Posterior cingulate gyrus (tissue), 11 donors: ENCODE data around the gene EPS8L2.
A peak's percentile ranks its signal among the peaks of the same experiment; 100 is the strongest.

Experiments used
- DNase-seq, 10 donors: peaks; one replicate each; pipeline versions ENCODE4 v3.0.0 to v3.0.0-alpha.2; 2020 to 2021; ENCODE audit warnings: mixed read lengths in 3 of 10
- intact Hi-C: fragments of 100-400 bp; cut with DNase I; formaldehyde crosslinking; loops from one replicate; pipeline ENCODE4 v1.15.1; 2023

The EPS8L2 gene

DNA sequence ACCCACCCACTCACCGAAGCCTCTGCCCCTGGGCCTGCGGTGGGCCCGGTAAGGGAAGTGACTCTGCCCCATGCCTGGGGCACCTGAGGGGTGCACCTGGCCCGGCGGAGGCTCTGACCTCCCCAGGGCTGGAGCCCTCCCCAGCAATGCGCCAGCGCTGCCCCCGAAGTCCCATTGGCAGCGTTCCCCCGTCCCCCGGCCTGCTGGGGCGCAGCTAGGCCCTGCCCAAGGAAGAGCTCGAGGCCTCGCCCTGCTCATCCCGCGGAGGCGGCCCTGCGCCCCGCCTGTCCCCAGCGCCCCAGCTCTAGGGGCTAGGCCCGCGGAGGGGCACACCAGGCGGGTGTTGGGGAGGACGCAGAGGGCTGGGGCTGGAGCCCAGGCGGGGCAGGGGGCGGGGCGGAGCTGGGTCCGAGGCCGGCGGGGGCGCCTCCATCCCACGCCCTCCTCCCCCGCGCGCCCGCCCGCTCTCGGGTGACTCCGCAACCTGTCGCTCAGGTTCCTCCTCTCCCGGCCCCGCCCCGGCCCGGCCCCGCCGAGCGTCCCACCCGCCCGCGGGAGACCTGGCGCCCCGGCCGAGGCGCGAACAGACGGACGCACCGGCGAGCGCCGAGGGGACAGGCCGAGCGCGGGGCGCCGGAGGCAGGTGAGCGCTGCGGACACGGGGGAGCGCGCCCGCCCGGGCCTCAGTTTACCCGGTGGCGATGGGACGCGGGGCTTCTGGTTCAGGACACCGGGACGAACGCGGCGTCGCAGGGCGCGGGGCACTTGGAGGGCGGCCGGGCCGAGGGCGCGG lies at the start of gene EPS8L2:
EPS8L2 (plus strand) TSS at position 586 of the 793 bp plus-strand sequence. CDS start 3,177 bp downstream, outside the sequence.
- intact Hi-C loops: no loop called here
- DNase-seq: peak in 2 of 10 donors; percentile 69 to 85

DNA sequence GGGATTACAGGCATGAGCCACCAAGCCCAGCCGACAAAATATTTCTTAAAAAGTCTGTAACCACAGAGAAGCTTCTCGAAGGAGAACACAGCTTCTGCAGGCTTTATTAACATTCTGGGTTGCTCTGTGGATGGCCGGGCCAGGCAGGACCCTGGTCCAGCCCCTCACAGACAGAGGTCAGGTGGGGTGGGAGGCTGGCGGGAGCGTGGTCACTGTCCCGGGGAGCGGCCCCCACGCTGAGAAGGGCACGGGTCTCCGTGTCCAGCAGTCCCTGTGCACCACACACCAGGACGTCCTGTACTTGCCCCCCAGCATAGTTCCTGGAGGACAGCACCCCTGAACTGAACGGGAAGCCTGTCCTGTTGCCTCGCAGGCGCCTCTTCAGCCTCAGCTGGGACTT lies 49.6 kb upstream of the EPS8L2 start:
- peak in 1 of 10 donors; percentile 69 for DNase-seq
- intact Hi-C loops: no loop called here

DNA sequence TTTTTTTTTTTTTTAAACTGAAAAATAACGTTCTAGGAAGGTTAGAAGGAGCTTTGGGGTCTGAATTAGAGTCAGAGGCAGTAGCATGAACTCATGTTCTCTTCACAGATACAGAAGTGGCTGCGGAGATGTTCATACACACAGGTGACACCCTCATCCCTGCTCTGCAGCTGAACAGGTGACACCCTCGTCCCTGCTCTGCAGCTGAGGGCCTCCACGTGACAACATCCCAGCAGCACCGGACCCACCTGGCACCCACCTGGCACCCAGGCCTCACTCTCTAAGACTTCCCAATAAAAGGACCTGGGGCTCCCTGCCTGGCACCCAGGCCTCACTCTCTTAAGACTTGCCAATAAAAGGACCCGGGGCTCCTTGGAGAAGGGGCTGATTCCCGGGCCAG lies 49.2 kb upstream of the EPS8L2 start:
- DNase-seq: no peak
- intact Hi-C loops: no loop called here

DNA sequence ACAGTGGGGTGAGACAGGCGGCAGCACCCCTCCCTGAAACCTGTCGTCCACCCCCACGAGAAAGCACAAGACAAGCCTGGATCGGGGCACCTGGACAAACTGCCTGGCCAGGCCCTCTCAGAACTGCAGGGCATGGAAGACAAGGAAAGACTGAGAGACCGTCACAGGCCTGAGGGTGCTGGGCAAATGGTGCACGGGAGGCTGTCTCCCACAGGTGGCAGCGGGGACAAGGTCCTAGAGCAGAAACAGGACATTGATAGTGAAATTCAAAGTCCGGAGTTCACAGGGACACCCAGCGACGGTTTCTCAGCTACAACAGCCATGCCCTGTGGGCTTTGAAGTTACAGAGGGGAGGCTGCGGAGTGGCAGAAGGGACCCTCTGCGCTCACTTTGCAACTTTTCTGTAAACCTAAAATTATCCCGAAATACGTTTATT lies 48.3 kb upstream of the EPS8L2 start:
- DNase-seq: no peak
- intact Hi-C loops: no loop called here

DNA sequence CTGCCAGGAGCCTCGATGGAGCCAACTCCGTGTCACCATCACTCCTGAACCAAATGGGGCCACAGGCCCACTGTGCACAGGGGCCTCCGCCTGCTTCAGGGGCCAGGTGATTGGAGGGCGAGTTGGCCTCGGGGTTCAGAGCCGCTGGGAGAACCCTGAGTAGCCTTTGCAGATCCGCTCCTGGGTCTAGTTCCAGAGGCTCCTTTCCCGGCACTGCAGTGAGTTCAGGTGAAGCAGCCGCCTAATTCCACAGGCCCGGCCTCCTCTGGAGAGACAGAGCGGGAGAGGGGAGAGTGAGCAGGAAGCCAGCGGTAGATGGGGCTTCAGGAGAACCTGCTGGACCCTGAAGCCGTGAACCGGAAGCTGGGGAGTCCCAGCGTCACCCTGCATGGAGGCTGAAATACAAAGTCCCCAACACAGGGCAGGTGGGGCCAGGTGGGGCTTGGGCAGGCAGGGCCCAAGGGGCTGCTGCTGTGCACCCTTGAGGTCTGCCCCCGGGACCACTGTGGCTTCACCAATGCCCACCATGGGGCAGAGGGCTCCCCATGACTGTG lies 46.4 kb upstream of the EPS8L2 start:
- intact Hi-C loops: loop anchor here (10.0 kb wide), 1 partner anchor 105 kb away; no protein-coding TSS in a partner anchor
- peak in 1 of 10 donors; percentile 66 for DNase-seq

DNA sequence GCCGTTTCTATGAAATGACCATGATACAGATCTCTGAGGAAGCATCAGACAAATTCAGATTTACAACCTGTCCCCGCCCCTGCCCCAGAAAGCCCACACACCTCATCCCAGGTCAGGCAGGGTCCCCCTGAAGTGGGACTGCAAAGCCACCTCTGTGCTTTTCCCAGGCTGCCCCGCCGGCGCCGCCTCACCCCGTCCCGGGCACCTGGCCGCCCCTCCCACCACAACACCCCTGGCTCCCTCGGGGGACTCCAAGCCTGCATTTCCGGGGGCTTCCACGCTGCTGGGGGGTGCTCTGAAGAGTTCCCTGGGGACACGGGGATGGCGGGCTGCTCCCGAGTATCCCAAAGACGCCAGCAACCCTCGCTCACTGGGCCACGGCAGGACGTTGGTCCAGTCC lies 45.8 kb upstream of the EPS8L2 start:
- DNase-seq: peak in 2 of 10 donors; percentile 27 to 72

DNA sequence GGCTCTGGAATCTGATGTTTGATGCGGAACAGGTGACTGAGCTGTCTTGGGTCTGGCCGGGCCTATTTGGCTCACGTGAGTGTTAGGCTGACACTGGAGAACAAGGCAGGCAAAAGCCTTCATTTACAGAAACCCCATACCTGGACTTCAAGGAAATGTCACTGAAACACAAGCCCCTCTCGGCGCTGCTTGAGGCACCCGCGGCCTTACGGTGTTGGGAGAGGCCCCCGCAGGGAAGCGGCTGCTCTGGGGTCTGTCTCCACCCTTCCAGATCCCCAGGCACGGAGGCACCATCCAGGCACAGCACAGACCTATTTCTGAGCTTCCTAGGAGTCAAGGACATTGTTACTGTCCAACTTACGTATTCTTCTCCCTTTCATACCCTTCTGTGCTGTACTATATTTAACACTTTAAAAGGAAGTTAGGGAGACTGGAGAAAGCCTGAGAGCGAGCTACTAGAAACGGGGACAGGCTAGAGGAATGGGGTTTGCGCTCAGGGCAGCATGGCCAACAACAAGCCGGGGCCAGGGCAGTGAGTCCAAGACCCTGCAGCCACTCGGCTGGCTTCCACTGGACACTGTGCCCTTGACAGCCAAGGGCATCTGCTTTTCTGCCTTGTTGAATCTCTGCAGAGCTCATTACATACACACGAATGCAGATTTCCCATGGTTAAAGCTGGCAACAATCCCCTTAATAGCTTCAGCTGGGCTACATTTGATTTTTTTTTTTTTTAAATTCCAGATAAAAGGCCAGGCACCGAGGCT lies 45.2 kb upstream of the EPS8L2 start:
- intact Hi-C loops: loop anchor here (10.0 kb wide), 1 partner anchor 104 kb away; no protein-coding TSS in a partner anchor
- peak in 2 of 10 donors; percentile 51 to 71 for DNase-seq

More for the DNA sequence above, 45.8 kb upstream of the EPS8L2 start:
- intact Hi-C loops: loop anchor here (10.0 kb wide), 1 partner anchor 105 kb away; no protein-coding TSS in a partner anchor

DNA sequence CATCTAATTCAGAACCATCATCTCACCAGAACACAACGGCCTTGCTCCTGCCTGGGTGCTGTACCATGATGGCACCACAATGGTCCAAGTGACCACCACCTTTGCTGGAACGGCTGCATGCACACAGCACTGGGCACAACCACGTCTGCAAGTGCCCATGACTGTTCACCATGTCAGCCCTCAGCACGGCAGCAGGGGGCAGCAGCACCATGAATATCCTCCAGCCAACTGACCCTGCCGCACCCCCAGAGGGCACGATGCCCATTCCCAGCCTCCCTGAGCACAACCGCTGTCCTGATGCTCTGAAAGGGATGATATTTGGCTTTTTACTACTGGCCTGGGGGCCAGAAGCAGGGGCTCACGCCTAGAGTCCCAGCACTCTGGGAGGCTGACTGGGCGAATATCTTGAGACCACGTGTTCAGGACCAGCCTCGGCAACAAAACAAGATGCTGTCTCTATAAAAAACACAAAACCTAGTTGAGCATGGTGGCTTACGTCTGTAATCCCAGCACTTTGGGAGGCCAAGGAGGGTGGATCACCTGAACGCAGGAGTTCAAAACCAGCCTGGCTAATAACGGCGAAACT lies 43.2 kb upstream of the EPS8L2 start:
- DNase-seq: peak in 9 of 10 donors; percentile 49 to 95 (median 71)
- intact Hi-C loops: loop anchor here (1.0 to 10.0 kb wide), 2 partner anchors 61 to 102 kb away; no protein-coding TSS in a partner anchor

DNA sequence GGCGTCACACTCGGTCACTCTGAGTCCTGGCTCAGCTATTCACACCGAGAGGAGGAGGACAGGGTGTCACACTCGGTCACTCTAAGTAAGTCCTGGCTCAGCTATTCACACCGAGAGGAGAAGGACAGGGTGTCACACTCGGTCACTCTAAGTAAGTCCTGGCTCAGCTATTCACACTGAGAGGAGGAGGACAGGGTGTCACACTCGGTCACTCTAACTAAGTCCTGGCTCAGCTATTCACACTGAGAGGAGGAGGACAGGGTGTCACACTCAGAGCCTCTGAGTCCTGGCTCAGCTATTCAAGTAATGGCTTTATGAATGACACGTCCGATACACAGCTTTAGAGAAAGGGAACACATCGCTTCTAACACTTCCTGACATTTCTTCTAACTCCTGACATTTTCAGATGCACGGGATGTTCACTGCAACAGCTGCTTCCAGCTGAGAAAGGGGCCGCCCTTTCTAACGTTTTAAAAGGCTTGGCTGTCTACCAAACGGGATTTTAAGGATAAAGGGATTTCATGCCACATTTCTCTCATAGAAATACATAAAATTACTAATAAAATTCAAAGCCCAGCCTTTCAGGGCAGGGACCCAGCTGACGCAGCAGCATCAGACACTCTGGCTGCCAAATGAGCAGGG lies 40.8 kb upstream of the EPS8L2 start:
- no peak for DNase-seq
- intact Hi-C loops: loop anchor here (10.0 kb wide), 1 partner anchor 100 kb away; no protein-coding TSS in a partner anchor

DNA sequence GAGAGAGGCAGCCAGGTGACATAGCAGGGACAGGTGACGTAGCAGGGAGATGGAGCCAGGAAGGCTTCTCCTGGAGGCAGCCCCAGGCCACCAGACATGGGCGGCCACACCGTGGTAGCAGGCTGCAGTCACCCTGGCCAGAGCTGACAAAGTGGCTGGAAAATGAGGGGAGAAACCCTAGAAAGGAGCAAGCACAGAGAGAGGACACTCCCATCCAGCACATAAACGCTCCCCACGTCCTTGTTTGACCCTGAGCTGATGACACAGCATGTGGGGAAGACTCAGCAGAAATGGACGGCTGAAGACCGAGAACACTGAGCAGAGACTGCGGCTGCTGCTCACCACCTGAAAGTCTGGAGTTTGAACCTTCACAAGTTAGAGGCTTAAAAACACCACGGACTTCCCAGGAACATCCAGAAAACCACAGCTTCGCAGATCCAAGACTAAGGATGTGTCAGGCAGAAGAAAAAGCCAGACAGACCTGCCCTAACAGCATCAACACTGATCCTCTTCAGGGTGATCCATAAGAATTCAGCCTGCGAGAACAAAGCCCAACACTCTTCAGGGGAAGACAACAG lies 40.2 kb upstream of the EPS8L2 start:
- peak in 2 of 10 donors; percentile 37 to 75 for DNase-seq
- intact Hi-C loops: loop anchor here (10.0 kb wide), 1 partner anchor 99 kb away; no protein-coding TSS in a partner anchor

DNA sequence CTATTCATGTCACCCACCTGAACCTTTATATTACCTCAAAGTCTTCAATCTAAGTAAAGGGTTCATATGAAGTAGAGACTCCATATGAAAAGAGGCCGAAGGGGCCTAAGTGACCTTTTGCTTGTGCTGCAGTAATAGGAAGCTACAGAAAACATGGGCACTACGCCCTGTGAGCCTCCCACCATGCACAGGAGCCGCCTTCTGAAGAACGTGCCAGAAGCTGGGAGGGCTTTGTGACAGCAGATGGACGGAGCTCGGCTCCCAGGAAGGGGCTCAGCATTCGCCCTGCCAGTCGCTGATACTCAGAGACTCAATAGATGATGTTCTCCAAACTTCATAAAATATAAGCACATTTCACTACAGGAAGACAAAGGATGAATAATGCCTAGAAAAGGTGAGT lies 32.2 kb upstream of the EPS8L2 start:
- DNase-seq: no peak
- intact Hi-C loops: no loop called here

DNA sequence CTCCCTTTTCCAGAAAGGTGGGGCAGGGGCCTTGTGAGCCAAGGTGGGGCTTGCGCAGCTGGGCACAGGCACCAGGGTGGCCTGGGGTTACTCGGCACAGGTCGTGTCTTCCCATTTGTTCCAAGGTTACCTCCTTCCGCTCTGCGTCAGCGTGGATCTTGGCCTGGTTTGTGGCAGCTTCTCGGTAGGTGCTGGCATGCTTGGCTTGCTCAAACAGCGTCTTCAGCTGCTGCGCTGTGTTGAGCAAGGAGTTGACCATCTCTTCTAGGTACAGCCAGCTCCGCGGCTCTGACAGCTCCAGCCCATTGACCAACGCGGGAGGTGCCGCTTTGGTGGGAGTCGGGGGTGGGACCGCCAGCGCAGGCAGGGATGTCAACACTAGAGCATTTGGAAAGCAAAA lies 31.6 kb upstream of the EPS8L2 start:
- intact Hi-C loops: no loop called here
- DNase-seq: no peak

DNA sequence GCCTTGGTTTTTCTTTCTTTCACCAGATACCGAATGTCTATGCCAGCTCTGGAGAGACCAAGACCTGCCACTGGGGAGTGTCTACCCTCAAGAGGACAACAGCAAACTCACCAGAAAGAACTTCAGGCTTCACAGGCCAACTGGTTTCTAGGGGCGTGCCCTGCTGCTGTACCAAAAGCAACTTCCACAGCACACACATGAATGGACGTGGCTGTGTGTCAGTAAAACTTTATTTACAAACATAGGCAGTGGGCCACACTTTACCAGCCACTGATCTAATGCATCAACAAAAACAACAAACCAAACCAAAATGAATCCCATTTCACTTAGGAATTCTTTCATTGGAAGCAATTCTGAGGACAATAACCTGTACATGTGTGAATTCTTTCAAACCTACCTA lies 27.7 kb upstream of the EPS8L2 start:
- DNase-seq: no peak
- intact Hi-C loops: no loop called here

DNA sequence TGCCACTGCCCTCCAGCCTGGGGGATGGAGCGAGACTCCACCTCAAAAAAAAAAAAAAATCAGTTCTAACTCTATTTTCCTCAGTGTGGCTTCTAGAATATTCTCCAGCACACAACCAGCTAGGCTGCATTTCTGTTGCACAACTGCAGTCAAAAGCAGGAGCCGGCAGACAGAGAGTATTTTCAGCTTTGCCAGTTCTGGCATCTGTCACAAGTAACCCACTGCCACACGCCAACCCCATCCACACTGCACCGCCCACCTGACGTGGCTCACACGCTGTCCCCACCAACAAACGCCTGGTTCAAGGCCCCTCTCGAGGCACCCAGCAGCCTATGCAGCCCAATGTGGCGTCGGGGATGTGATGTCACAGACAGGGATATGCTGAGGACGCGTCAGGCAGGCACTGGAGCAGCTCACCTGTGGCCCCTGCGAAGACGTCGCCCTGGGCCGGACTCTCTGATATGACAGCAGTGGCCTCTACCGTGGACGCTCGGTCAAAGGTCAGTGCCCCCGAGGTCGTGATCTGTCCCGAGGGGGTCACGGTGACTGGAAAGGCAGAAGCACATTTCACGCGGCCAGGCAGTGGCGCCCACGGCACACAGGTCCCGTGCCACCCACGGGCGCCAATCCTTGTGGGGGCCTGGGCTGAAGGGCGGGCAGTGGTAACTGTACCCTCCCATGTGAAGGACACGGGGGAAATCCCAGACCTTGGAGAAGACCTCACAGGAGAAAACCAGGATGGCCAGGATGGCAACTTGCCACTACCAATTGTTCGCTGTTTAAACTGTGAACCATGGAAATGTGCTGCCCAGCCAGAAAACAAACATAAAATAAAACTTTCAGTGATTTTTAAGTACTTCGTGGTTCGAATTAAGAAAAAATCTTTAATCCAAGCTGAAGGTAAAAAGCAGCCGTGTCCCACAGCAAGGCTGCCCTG lies 26.5 kb upstream of the EPS8L2 start:
- DNase-seq: peak in 1 of 10 donors; percentile 84
- intact Hi-C loops: no loop called here

DNA sequence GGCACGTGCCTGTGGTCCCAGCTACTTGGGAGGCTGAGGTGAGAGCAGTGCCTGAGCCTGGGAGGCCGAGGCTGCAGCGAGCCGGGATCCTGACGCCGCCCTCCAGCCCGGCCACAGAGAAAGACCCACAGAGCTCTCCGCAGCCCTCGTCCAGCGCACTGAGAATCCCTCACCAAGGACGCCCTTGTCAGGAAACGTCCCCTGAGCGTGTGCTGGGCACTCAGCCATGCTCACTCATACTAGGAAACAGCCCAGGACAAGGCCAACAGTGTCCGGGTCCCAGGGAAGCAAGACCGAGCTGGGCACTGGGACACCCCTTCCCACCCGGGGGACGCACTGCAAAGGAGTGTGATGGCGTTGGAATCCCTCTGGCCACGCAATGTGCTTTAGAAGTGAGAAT lies 25.6 kb upstream of the EPS8L2 start:
- intact Hi-C loops: no loop called here
- peak in 2 of 10 donors; percentile 74 to 84 for DNase-seq

DNA sequence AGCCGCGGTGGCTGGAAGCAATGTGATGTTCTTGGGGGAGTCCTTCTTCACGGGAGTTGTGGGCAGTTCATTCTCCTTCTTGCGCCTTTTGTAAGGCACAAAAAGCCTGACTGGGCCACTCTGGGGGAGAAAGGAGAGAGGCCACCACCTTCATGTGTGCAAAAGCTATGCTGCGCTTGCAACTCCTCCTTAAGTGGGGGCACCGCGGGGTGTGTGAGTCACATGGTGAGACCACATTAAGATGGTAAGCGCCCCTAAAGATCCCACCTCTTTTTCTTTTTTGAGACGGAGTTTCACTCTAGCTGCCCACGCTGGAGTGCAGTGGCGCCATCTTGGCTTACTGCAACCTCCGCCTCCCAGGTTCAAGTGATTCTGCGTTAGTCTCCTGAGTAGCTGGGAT lies 25.1 kb upstream of the EPS8L2 start:
- intact Hi-C loops: no loop called here
- DNase-seq: peak in 1 of 10 donors; percentile 43

DNA sequence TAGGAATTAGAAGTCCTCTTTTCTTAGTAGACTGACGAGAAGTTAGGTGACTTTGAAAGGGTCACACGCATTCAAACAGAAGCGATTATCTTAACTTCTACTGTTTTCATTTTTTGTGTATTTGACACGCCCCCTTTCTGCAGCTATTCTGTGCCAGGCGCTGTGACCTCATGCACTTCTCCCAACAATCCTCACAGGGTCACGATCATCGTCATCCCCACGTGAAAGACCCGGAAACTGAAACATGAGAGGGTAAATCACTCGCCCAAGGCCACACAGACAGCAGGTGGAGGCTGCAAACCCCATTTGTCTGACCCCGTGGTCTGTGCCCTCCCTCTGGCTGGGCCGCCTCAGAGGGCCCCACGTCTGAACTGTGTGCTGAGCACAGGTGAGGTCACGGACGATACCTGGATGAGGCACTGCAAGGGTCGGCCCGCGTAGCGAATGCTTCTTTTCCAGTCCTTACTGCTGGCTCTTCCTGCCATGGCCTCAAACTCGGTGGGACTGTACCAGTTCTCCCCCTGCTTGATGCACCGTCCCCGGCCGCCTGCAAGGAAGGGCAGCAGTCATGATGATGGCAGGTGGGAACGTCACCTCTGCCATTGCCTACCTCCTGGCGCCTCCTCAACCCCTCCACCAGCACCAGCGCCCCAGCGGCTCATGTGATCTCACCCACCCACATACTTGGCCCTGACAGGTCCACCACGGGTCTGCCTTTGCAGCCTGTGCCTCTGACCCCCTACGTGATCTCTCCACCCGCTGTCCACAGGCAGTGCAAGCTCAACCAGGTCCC lies 19.4 kb upstream of the EPS8L2 start:
- peak in 2 of 10 donors; percentile 52 to 59 for DNase-seq
- intact Hi-C loops: no loop called here

DNA sequence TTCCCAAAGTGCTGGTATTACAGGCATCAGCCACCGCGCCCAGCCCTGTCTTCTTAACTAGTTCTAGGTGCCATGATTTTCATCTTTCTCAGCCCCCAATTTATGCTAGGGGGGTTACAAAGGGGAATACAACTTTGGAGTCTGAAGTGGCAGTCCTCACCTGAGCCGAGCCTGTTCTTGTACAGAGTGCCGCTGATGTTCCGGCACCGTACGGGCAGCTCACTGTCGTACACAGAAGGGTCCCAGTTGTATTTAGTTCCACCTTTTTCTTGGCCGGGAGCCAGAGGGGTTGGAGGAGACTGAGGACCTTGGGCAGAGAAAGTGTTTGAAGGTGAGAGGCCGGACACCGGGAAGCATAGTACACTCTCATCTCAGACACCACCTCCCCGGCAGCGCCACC lies 18.3 kb upstream of the EPS8L2 start:
- intact Hi-C loops: no loop called here
- peak in 2 of 10 donors; percentile 53 to 75 for DNase-seq
